Upper lobe of right lung (tissue), 1 donor: ENCODE measurements around the gene CADPS2. TPM values are rescaled to one million over a fixed set of nuclear protein-coding genes. Genes with fewer than 3 reads are reported as not detected.
A peak's percentile ranks its signal among the peaks of the same experiment; 100 is the strongest.

ENCODE experiments used
- ATAC-seq: fragments of 200-7000 bp; cut with Tn5 transposase; one replicate; pipeline ENCODE4 v1.9.1; 2020; ENCODE audit warnings: mild to moderate bottlenecking, moderate library complexity
- DNase-seq: peaks from one replicate; pipeline ENCODE4 v3.0.0-alpha.2; 2020
- H3K27ac ChIP-seq: fragments of 200-600 bp; one replicate; pipeline ENCODE4 v1.8.0; 2022
- H3K27me3 ChIP-seq: fragments of 200-600 bp; one replicate; pipeline ENCODE4 v1.8.0; 2022; ENCODE audit warnings: mild to moderate bottlenecking
- H3K36me3 ChIP-seq: fragments of 200-600 bp; one replicate; pipeline ENCODE4 v1.8.0; 2022
- H3K4me1 ChIP-seq: fragments of 200-600 bp; one replicate; pipeline ENCODE4 v1.8.0; 2022
- H3K4me3 ChIP-seq: fragments of 200-600 bp; one replicate; pipeline ENCODE4 v1.8.0; 2022; ENCODE audit warnings: mild to moderate bottlenecking
- H3K9me3 ChIP-seq: fragments of 200-600 bp; one replicate; pipeline ENCODE4 v1.8.0; 2022
- CTCF ChIP-seq: fragments of 200-600 bp; IDR thresholded peaks from one replicate; pipeline ENCODE4 v1.8.0; 2022; ENCODE audit warnings: antibody characterized with exemption
- intact Hi-C: fragments of 100-400 bp; cut with DNase I; formaldehyde crosslinking; loops from one replicate; pipeline ENCODE4 v1.11.0; 2022
- total RNA-seq: library from RNA; stranded (reverse); fragmentation: NEBNext Ultra II Directional; extraction: Animal tissue kit (Norgen Biotek cat#: 25700); gene quantifications from one replicate; pipeline ENCODE4 v1.2.1, GENCODE V29; 2021
- donor health status: DM: no; HTN: yes; CAD: no; lungs with severe emphysema.

CADPS2 gene
- total RNA-seq, 1 donor from 2014 or later, result 46.1 TPM

- DNase-seq, result no peak
- H3K36me3 ChIP-seq, result no peaks in the 10 kb centered on the region
- intact Hi-C loops, result no loop called here
- H3K27me3 ChIP-seq, result no peaks in the 10 kb centered on the region
- H3K4me3 ChIP-seq, result no peak overlapping the region
- TF ChIP-seq CTCF, result no peak
- no peak for ATAC-seq
- no peak overlapping the region for H3K27ac ChIP-seq
- H3K4me1 ChIP-seq, result no peaks in the 10 kb centered on the region
- H3K9me3 ChIP-seq, result no peaks in the 10 kb centered on the region
Observed at GRCh38 chr7:122329145-122329802, 557.0 kb downstream of the CADPS2 start.

GRCh38 chr7:122327969-122328368, 558.3 kb downstream of the CADPS2 start:
- Histone ChIP-seq H3K27ac (no peak overlapping the region), H3K4me3 (no peak overlapping the region), H3K36me3 (no peaks in the 10 kb centered on the region), H3K27me3 (no peaks in the 10 kb centered on the region), H3K4me1 (no peaks in the 10 kb centered on the region), H3K9me3 (no peaks in the 10 kb centered on the region)
- no peak for TF ChIP-seq CTCF
- DNase-seq (no peak), ATAC-seq (no peak)
- intact Hi-C loops, result no loop called here

GRCh38 chr7:122316467-122317388, 569.5 kb downstream of the CADPS2 start:
- peaks cover 58% of the 10 kb centered on the region for H3K27me3 ChIP-seq
- intact Hi-C loops, result no loop called here
- no peak for DNase-seq
- peak; percentile 40 for ATAC-seq
- no peak overlapping the region for H3K27ac ChIP-seq
- no peak overlapping the region for H3K4me3 ChIP-seq
- H3K9me3 ChIP-seq, result no peaks in the 10 kb centered on the region
- TF ChIP-seq CTCF, result no peak
- H3K4me1 ChIP-seq, result peaks cover 8% of the 10 kb centered on the region
- no peaks in the 10 kb centered on the region for H3K36me3 ChIP-seq

GRCh38 chr7:122315507-122316466, 570.5 kb downstream of the CADPS2 start:
- intact Hi-C loops, result no loop called here
- Histone ChIP-seq H3K4me3 (no peak overlapping the region), H3K4me1 (peaks cover 10% of the 10 kb centered on the region), H3K9me3 (no peaks in the 10 kb centered on the region), H3K27ac (no peak overlapping the region), H3K36me3 (no peaks in the 10 kb centered on the region), H3K27me3 (peaks cover 68% of the 10 kb centered on the region)
- no peak for TF ChIP-seq CTCF
- ATAC-seq (no peak), DNase-seq (no peak)

- intact Hi-C loops, result no loop called here
- Histone ChIP-seq H3K4me1 (peaks cover 20% of the 10 kb centered on the region), H3K9me3 (no peaks in the 10 kb centered on the region), H3K4me3 (no peak overlapping the region), H3K27ac (no peak overlapping the region), H3K27me3 (peaks cover 83% of the 10 kb centered on the region), H3K36me3 (no peaks in the 10 kb centered on the region)
- ATAC-seq, result no peak
- DNase-seq, result no peak
- TF ChIP-seq CTCF, result no peak
Observed at GRCh38 chr7:122314284-122314683, 572.0 kb downstream of the CADPS2 start.
